A549 (cell line): ENCODE data around the gene CTNNA3. TPM values are rescaled to one million over a fixed set of nuclear protein-coding genes. Genes with fewer than 3 reads are reported as not detected.

ENCODE experiments used
- ATAC-seq, 2 experiments: fragments of 200-7000 bp in 1 of 2; fragments of >200 bp in 1 of 2; cut with Nextera tagmentation in 1 of 2; cut with Tn5 transposase in 1 of 2; 3 replicates each; pipeline versions ENCODE4 v1.8.0 to v1.9.1; 2018 to 2020; ENCODE audit warnings: mild to moderate bottlenecking in 1 of 2, moderate library complexity in 1 of 2
- CTCF ChIA-PET: fragments of 300-600 bp; sonication (Branson Sonifier 250); formaldehyde crosslinking; extraction: SDS; loops from one replicate; lab custom pipeline; 2021; ENCODE audit warnings: antibody characterized with exemption, inconsistent platforms; lab: Yijun Ruan, JAX
- POLR2A ChIA-PET: fragments of 350-600 bp; formaldehyde crosslinking; extraction: SDS; loops from one replicate; lab custom pipeline; 2021; ENCODE audit warnings: antibody characterized with exemption, inconsistent platforms; lab: Yijun Ruan, JAX
- DNase-seq, 2 experiments: peaks; one replicate each; pipeline versions ENCODE4 v3.0.0 to v3.0.0-alpha.2; 2011 to 2016; ENCODE audit warnings: low read depth in 1 of 2, low spot score in 1 of 2
- FAIRE-seq: peaks from 2 replicates; lab custom pipeline; 2011; peaks lifted over from hg19 to GRCh38; lab: Jason Lieb, UNC
- H3K27ac ChIP-seq, 2 experiments: fragments of >200 bp; sonication (Bioruptor Twin); formaldehyde crosslinking; 3 replicates each; pipeline ENCODE4 v1.5.1; 2016 to 2017
- H3K4me1 ChIP-seq: fragments of >200 bp; sonication (Bioruptor Twin); formaldehyde crosslinking; 3 replicates; pipeline ENCODE4 v1.6.1; 2016
- H3K4me2 ChIP-seq: fragments of >200 bp; sonication (Bioruptor Twin); formaldehyde crosslinking; 3 replicates; pipeline ENCODE4 v1.6.1; 2016
- H3K4me3 ChIP-seq: fragments of >200 bp; sonication (Bioruptor Twin); formaldehyde crosslinking; 3 replicates; pipeline ENCODE4 v1.5.1; 2016
- H3K9me3 ChIP-seq: fragments of >200 bp; sonication (Bioruptor Twin); formaldehyde crosslinking; 3 replicates; pipeline ENCODE4 v1.6.1; 2016
- BHLHE40 ChIP-seq: IDR thresholded peaks from 2 replicates; pipeline ENCODE4 v1.6.1; 2012; ENCODE audit warnings: low read depth, low read length, inconsistent platforms
- CBX2 ChIP-seq: fragments of 200-600 bp; sonication (generic); IDR thresholded peaks from 2 replicates; pipeline ENCODE4 v1.6.1; 2016; ENCODE audit warnings: low read depth, mild to moderate bottlenecking, borderline replicate concordance
- CHD2 ChIP-seq: fragments of 150-350 bp; IDR thresholded peaks from 2 replicates; pipeline ENCODE4 v1.6.1; 2014; ENCODE audit warnings: low read length; ENCODE audit not compliant: partially characterized antibody
- EHF ChIP-seq: fragments of 250-450 bp; sonication (Bioruptor Pico); IDR thresholded peaks from 2 replicates; pipeline ENCODE4 v1.5.0; 2020; ENCODE audit warnings: mild to moderate bottlenecking
- EP300 ChIP-seq, 2 experiments: fragments of >200 bp; sonication (Bioruptor Twin); formaldehyde crosslinking; IDR thresholded peaks; 2 replicates in 1 of 2; 3 replicates in 1 of 2; pipeline ENCODE4 v1.6.1; 2016 to 2017
- ESRRA ChIP-seq: fragments of 150-350 bp; IDR thresholded peaks from 2 replicates; pipeline ENCODE4 v1.6.1; 2014; ENCODE audit warnings: mild to moderate bottlenecking, low read length, borderline replicate concordance
- FOXS1 ChIP-seq: fragments of 250-450 bp; sonication (Bioruptor Pico); IDR thresholded peaks from 2 replicates; pipeline ENCODE4 v1.5.0; 2020; ENCODE audit warnings: mild to moderate bottlenecking, moderate library complexity
- HDAC2 ChIP-seq: fragments of 200-600 bp; sonication (generic); IDR thresholded peaks from 2 replicates; pipeline ENCODE4 v1.6.1; 2016
- HEYL ChIP-seq: fragments of 250-450 bp; sonication (Bioruptor Pico); IDR thresholded peaks from 2 replicates; pipeline ENCODE4 v1.8.0; 2021; ENCODE audit warnings: mild to moderate bottlenecking, moderate library complexity
- HOXA7 ChIP-seq: fragments of 250-450 bp; sonication (Bioruptor Pico); IDR thresholded peaks from 2 replicates; pipeline ENCODE4 v1.5.0; 2020; ENCODE audit warnings: mild to moderate bottlenecking, moderate library complexity
- HOXB13 ChIP-seq: fragments of 250-450 bp; sonication (Bioruptor Pico); IDR thresholded peaks from 2 replicates; pipeline ENCODE4 v1.5.0; 2020; ENCODE audit warnings: low read depth, mild to moderate bottlenecking, moderate library complexity
- HOXB5 ChIP-seq: fragments of 250-450 bp; sonication (Bioruptor Pico); IDR thresholded peaks from 2 replicates; pipeline ENCODE4 v1.5.0; 2020; ENCODE audit warnings: mild to moderate bottlenecking, moderate library complexity
- MAFK ChIP-seq: fragments of 450-650 bp; IDR thresholded peaks from 2 replicates; pipeline ENCODE4 v1.6.1; 2014; ENCODE audit not compliant: partially characterized antibody
- MAZ ChIP-seq: fragments of 150-350 bp; IDR thresholded peaks from 2 replicates; pipeline ENCODE4 v1.6.1; 2014; ENCODE audit warnings: antibody characterized with exemption, low read depth, low read length, borderline replicate concordance
- MYC ChIP-seq: IDR thresholded peaks from 2 replicates; pipeline ENCODE4 v1.6.1; 2012; ENCODE audit warnings: mild to moderate bottlenecking, inconsistent platforms, low read length, improper control_type of control experiment, borderline replicate concordance
- NFE2L2 ChIP-seq: fragments of 150-350 bp; conservative IDR thresholded peaks from 2 replicates; pipeline ENCODE4 v1.6.1; 2014; ENCODE audit warnings: low read length
- NPAS2 ChIP-seq: fragments of 250-450 bp; sonication (Bioruptor Pico); IDR thresholded peaks from 2 replicates; pipeline ENCODE4 v1.8.0; 2022; ENCODE audit warnings: mild to moderate bottlenecking, moderate library complexity, borderline replicate concordance
- PBX3 ChIP-seq: IDR thresholded peaks from 2 replicates; pipeline ENCODE4 v1.6.1; 2012
- PHF8 ChIP-seq: fragments of 200-600 bp; sonication (generic); IDR thresholded peaks from 2 replicates; pipeline ENCODE4 v1.6.1; 2016; ENCODE audit warnings: low read depth, mild to moderate bottlenecking, antibody characterized with exemption, moderate library complexity, borderline replicate concordance
- POLR2A ChIP-seq: IDR thresholded peaks from 2 replicates; pipeline ENCODE4 v1.6.1; 2012; ENCODE audit warnings: mild to moderate bottlenecking, low read length
- POLR2AphosphoS2 ChIP-seq: conservative IDR thresholded peaks from 2 replicates; pipeline ENCODE4 v1.6.1; 2012; ENCODE audit warnings: low read length, improper control_type of control experiment, inconsistent platforms
- RARB ChIP-seq: fragments of 250-450 bp; sonication (Bioruptor Pico); IDR thresholded peaks from 2 replicates; pipeline ENCODE4 v1.8.0; 2021; ENCODE audit warnings: mild to moderate bottlenecking, moderate library complexity
- RCOR1 ChIP-seq: fragments of 150-350 bp; IDR thresholded peaks from 2 replicates; pipeline ENCODE4 v1.6.1; 2014; ENCODE audit warnings: antibody characterized with exemption, low read length, low read depth
- RNF2 ChIP-seq: fragments of 200-600 bp; sonication (generic); IDR thresholded peaks from 2 replicates; pipeline ENCODE4 v1.6.1; 2016; ENCODE audit warnings: low read depth, mild to moderate bottlenecking, antibody characterized with exemption, moderate library complexity, borderline replicate concordance
- USF2 ChIP-seq: fragments of 450-650 bp; IDR thresholded peaks from 2 replicates; pipeline ENCODE4 v1.6.1; 2014; ENCODE audit warnings: antibody characterized with exemption
- ZC3H11A ChIP-seq: fragments of 450-650 bp; IDR thresholded peaks from 2 replicates; pipeline ENCODE4 v1.6.1; 2014; ENCODE audit warnings: antibody characterized with exemption, mild to moderate bottlenecking
- ZSCAN20 ChIP-seq: fragments of 250-450 bp; sonication (Bioruptor Pico); IDR thresholded peaks from 2 replicates; pipeline ENCODE4 v1.8.0; 2022; ENCODE audit warnings: mild to moderate bottlenecking, moderate library complexity
- WGBS: methylation state at CpG from one replicate; pipeline ENCODE4 v1.1.6; 2017; ENCODE audit errors: missing lambda C conversion rate; 5-methylcytosine and 5-hydroxymethylcytosine counted together
- polyA plus RNA-seq, 4 experiments: library from polyadenylated mRNA; depleted of rRNA in 3 of 4; stranded (reverse); fragments of >200 nt; fragmentation: RNase III in 1 of 4; extraction: RNeasy Plus Mini Kit Qiagen cat#74134 plus additional on column Dnase treatment in 1 of 4; gene quantifications; 2 replicates in 3 of 4; 3 replicates in 1 of 4; pipeline ENCODE4 v1.2.3, GENCODE V29; 2011 to 2017
- TF ChIP-seq, protein P1 (sequence below): IDR thresholded peaks from 2 replicates; pipeline ENCODE4 v1.6.1; 2012

The CTNNA3 gene
- polyA plus RNA-seq, 2 of the 4 experiments (the other 2 are of a cell fraction): not detected

DNA sequence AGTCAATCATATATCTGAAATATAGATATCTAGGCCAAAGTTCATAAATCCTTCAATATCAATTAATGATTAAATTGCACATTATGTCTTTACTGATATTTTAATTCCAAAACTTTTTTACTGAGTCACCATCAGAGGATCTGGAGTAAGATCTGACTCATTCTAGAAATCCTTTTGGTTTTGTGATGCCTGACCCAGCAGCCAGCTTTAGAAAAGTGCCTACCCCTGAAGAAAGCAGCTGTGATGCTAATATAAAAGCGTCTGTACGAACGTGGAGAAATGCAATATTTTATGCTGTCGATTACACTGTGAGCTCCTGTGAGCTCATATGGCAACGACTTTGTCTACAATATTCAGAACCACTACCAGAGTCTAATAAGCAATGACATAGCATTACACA lies 912.7 kb downstream of the CTNNA3 start:
- 39% methylated on average over 5 of the region's 5 CpGs for WGBS
- FAIRE-seq: no peak
- no peak for TF ChIP-seq CHD2
- TF ChIP-seq RCOR1: no peak
- TF ChIP-seq, protein P1, sequence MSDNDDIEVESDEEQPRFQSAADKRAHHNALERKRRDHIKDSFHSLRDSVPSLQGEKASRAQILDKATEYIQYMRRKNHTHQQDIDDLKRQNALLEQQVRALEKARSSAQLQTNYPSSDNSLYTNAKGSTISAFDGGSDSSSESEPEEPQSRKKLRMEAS: no peak
- no peak for TF ChIP-seq EHF
- TF ChIP-seq BHLHE40: no peak
- no peak for TF ChIP-seq HOXB5 (CRISPR knock-in tag)
- TF ChIP-seq USF2: no peak
- no peak for TF ChIP-seq HDAC2
- no peak for TF ChIP-seq RNF2
- no peak for TF ChIP-seq HOXA7 (CRISPR knock-in tag)
- TF ChIP-seq EP300 (IDR thresholded peaks at IDR 0.05): no peak
- no peak for TF ChIP-seq CBX2
- no peak for TF ChIP-seq PBX3
- TF ChIP-seq NPAS2 (CRISPR knock-in tag): no peak
- TF ChIP-seq MAFK: no peak
- TF ChIP-seq POLR2AphosphoS2: no peak
- no peak for TF ChIP-seq POLR2A
- no peak for TF ChIP-seq MYC
- TF ChIP-seq ZC3H11A: no peak
- Histone ChIP-seq H3K4me3 (no peak overlapping the region), H3K27ac (no peak overlapping the region), H3K4me1 (no peaks in the 10 kb centered on the region), H3K4me2 (no peak overlapping the region), H3K9me3 (no peaks in the 10 kb centered on the region)
- no peak for ATAC-seq
- CTCF ChIA-PET: no interaction called here
- POLR2A ChIA-PET: no interaction called here
- no peak for DNase-seq

DNA sequence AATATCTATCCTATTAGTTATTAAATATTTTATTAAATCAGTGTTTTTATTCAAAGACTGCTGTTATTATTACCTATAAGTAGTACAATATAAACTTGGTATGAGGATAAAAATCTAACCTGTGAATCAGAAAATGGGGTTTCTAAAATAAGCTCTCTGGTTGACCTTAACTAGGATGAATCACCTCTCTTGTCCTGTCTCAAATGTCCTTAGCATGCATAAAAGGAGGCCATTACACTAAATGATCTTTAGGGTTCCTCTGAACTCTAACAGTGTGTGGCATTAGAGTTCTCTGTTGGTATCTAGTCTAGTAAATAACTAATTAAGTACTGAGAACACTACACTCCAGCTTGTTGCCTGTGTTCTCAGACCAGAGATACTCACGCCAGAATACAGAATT lies 913.2 kb downstream of the CTNNA3 start:
- no peak for TF ChIP-seq ZSCAN20
- TF ChIP-seq HEYL: no peak
- TF ChIP-seq MAZ: no peak
- TF ChIP-seq HDAC2: no peak
- no peak for TF ChIP-seq ESRRA
- no peak for TF ChIP-seq PHF8
- TF ChIP-seq NFE2L2: no peak
- TF ChIP-seq RARB (CRISPR knock-in tag): no peak
- no peak for TF ChIP-seq RCOR1
- TF ChIP-seq, protein P1: no peak
- TF ChIP-seq FOXS1: no peak
- TF ChIP-seq EHF: no peak
- no peak for TF ChIP-seq USF2
- no peak for TF ChIP-seq HOXB13 (CRISPR knock-in tag)
- no peak for ATAC-seq
- DNase-seq: no peak
- Histone ChIP-seq H3K27ac (no peak overlapping the region), H3K9me3 (no peaks in the 10 kb centered on the region), H3K4me2 (no peak overlapping the region), H3K4me3 (no peak overlapping the region), H3K4me1 (no peaks in the 10 kb centered on the region)
- POLR2A ChIA-PET: no interaction called here
- 25% methylated on average over 1 of the region's 1 CpG for WGBS
- FAIRE-seq: no peak
- CTCF ChIA-PET: no interaction called here
